Thymus (tissue), 11 donors: ENCODE data around the gene RAD51B. TPM values are rescaled to one million over a fixed set of nuclear protein-coding genes. Genes with fewer than 3 reads are reported as not detected.

ENCODE experiments used
- DNase-seq, 9 donors: peaks; one replicate each; pipeline ENCODE4 v3.0.0-alpha.2; 2013; ENCODE audit warnings: low spot score in 9 of 9, low read depth in 6 of 9, missing footprints in 1 of 9
- H3K27ac ChIP-seq, 2 donors: one replicate each; pipeline ENCODE4 v1.5.1; 2013; ENCODE audit warnings: control low read depth in 1 of 2, low read depth in 1 of 2, low read length in 1 of 2, mild to moderate bottlenecking in 1 of 2, moderate library complexity in 1 of 2
- H3K27me3 ChIP-seq, 2 donors: one replicate each; pipeline ENCODE4 v1.5.1; 2013; ENCODE audit warnings: low read length in 1 of 2; ENCODE audit not compliant: control insufficient read depth in 2 of 2, insufficient read depth in 1 of 2
- H3K36me3 ChIP-seq, 2 donors: one replicate each; pipeline ENCODE4 v1.5.1; 2013; ENCODE audit warnings: low read length in 1 of 2, mild to moderate bottlenecking in 1 of 2, moderate library complexity in 1 of 2; ENCODE audit not compliant: control insufficient read depth in 2 of 2, insufficient read depth in 2 of 2
- H3K4me1 ChIP-seq, 2 donors: one replicate each; pipeline ENCODE4 v1.5.1; 2013; ENCODE audit warnings: low read length in 2 of 2; ENCODE audit not compliant: control insufficient read depth in 2 of 2, insufficient read depth in 2 of 2
- H3K4me3 ChIP-seq, 2 donors: one replicate each; pipeline ENCODE4 v1.5.1; 2013; ENCODE audit warnings: low read length in 2 of 2, control low read depth in 1 of 2, mild to moderate bottlenecking in 1 of 2
- H3K9me3 ChIP-seq, 2 donors: one replicate each; pipeline ENCODE4 v1.5.1; 2013; ENCODE audit warnings: low read length in 1 of 2, mild to moderate bottlenecking in 1 of 2; ENCODE audit not compliant: control insufficient read depth in 2 of 2, insufficient read depth in 1 of 2
- WGBS: extraction: QIAGEN DNeasy Blood & Tissue Kit; methylation state at CpG from one replicate; pipeline ENCODE4 v1.1.7; 2013; 5-methylcytosine and 5-hydroxymethylcytosine counted together
- polyA plus RNA-seq: library from polyadenylated mRNA; stranded (reverse); fragments of 200-250 nt; gene quantifications from one replicate; pipeline ENCODE4 v1.2.3, GENCODE V29; 2013
- total RNA-seq: library from RNA; stranded (reverse); fragments of 120-200 nt; gene quantifications from one replicate; pipeline ENCODE4 v1.2.4, GENCODE V29; 2013
- donor health status: healthy.

The RAD51B gene
- total and polyA plus RNA-seq, 2 donors: 7.8 to 17.8 TPM

DNA sequence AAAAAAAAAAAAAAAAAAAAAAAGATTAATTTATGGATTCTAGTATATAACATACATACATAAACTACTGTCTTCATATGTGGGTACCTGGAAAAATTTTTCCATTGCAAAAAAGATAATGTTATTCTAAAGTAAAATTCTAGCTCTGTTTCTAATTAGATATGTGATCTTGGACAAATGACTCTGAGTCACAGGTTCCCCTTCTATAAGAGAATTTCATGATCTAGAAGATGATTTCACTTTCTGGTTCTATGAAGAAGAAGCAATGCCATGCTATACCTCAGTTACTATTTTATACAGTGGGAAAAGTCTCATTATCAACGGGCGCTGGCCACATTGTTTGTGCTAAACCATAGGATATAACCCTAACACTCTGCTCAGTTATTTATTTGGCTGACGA is 622.0 kb downstream of the RAD51B start:
- Histone ChIP-seq H3K27me3 (no peaks in the 10 kb centered on the region), H3K27ac (no peak overlapping the region), H3K4me3 (no peak overlapping the region), H3K36me3 (no peaks in the 10 kb centered on the region), H3K4me1 (peaks cover 8 to 14% of the 10 kb centered on the region in 2 donors), H3K9me3 (no peaks in the 10 kb centered on the region)
- WGBS: 87% methylated on average over 3 of the region's 3 CpGs
- DNase-seq: no peak

- Histone ChIP-seq H3K27ac (no peak overlapping the region), H3K9me3 (no peaks in the 10 kb centered on the region), H3K36me3 (no peaks in the 10 kb centered on the region), H3K4me1 (peaks cover 8 to 14% of the 10 kb centered on the region in 2 donors), H3K27me3 (no peaks in the 10 kb centered on the region), H3K4me3 (no peak overlapping the region)
- DNase-seq: no peak
- WGBS: 91% methylated on average over 9 of the region's 9 CpGs
These were observed 623.5 kb downstream of the RAD51B start for GRCh38 chr14:68442828-68443629.

- H3K27ac ChIP-seq: no peak overlapping the region
- H3K27me3 ChIP-seq: no peaks in the 10 kb centered on the region
- no peaks in the 10 kb centered on the region for H3K36me3 ChIP-seq
- H3K4me1 ChIP-seq: peaks cover 12 to 15% of the 10 kb centered on the region in 2 donors
- DNase-seq: peak in 1 of 9 donors; percentile 28
- H3K9me3 ChIP-seq: no peaks in the 10 kb centered on the region
- no peak overlapping the region for H3K4me3 ChIP-seq
- WGBS: 2% methylated on average over 2 of the region's 2 CpGs
These were observed 625.0 kb downstream of the RAD51B start for GRCh38 chr14:68444449-68445168.

- peaks cover 16% of the 10 kb centered on the region in 2 donors for H3K4me1 ChIP-seq
These were observed 626.9 kb downstream of the RAD51B start for GRCh38 chr14:68446243-68447040.

DNA sequence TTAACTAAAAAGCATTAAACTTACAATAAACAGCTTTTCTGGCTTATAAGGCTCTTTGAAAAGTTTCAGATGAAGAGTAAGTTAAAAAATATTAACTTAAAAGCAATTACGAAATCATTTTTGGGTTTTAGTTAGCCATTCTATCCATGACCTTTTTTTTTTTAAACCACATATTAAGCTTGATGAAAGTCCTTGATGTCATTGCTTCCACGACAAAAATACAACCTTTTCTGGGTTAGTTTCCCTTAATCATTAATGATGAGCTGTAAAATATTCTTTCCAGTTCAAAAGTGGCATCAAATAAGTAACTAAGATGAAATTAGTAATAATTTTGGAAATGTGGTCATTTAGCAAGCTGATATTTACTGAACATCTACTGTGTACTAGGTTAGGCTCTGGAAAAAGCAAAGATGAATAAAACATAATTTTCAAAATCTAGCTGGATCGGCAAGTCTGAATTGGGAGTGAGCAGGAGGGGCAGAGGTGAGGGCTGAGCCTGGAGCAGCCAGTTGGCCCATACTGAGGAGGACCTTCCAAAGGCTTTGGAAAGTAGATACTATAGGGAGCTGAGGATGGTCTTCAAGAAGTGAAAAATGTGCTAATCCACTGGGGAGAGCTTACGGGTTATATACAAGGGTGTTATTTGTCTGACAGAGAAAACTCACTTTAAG is 628.1 kb downstream of the RAD51B start:
- Histone ChIP-seq H3K36me3 (no peaks in the 10 kb centered on the region), H3K9me3 (no peaks in the 10 kb centered on the region), H3K27me3 (no peaks in the 10 kb centered on the region), H3K4me3 (no peak overlapping the region), H3K27ac (no peak overlapping the region), H3K4me1 (peaks cover 16% of the 10 kb centered on the region in 2 donors)
- DNase-seq: no peak
- WGBS: 86% methylated on average over 4 of the region's 4 CpGs

More at GRCh38 chr14:68446243-68447040, 626.9 kb downstream of the RAD51B start:
- Histone ChIP-seq H3K27me3 (no peaks in the 10 kb centered on the region), H3K27ac (no peak overlapping the region), H3K36me3 (no peaks in the 10 kb centered on the region), H3K9me3 (no peaks in the 10 kb centered on the region), H3K4me3 (no peak overlapping the region)
- 99% methylated on average over 7 of the region's 7 CpGs for WGBS
- no peak for DNase-seq

DNA sequence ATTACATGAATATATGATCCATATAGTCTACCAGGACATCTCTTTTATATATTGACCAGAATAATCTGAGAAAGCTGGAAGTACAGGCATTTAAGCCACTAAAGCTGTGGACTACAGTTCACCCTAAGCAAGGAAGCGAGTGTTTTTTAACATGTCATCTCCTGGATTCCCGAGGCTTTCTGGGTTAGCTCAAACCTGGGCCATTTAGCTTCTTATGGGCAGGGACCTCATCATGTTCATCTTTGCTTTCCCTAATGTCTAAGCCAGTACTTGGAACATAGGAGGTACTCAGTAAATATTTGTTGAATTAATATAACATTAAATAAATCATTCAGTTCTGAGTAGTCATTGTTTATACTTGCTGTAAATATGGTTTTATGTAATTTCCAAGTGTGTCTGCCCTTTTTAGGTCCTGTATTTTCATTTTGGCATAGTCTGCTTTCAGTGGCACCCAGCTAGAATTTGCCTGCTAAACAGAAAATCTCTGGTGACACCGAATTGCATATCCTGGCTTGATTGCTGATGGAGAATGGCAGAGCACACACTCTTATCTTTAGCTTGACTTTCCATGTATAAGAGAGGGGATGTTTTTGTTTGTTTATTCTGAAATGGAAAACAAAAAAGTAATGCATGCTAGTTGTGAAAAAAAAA is 628.8 kb downstream of the RAD51B start:
- H3K9me3 ChIP-seq: no peaks in the 10 kb centered on the region
- no peak for DNase-seq
- H3K4me1 ChIP-seq: peaks cover 16% of the 10 kb centered on the region in 2 donors
- 98% methylated on average over 3 of the region's 3 CpGs for WGBS
- no peaks in the 10 kb centered on the region for H3K36me3 ChIP-seq
- H3K4me3 ChIP-seq: no peak overlapping the region
- H3K27ac ChIP-seq: no peak overlapping the region
- no peaks in the 10 kb centered on the region for H3K27me3 ChIP-seq

DNA sequence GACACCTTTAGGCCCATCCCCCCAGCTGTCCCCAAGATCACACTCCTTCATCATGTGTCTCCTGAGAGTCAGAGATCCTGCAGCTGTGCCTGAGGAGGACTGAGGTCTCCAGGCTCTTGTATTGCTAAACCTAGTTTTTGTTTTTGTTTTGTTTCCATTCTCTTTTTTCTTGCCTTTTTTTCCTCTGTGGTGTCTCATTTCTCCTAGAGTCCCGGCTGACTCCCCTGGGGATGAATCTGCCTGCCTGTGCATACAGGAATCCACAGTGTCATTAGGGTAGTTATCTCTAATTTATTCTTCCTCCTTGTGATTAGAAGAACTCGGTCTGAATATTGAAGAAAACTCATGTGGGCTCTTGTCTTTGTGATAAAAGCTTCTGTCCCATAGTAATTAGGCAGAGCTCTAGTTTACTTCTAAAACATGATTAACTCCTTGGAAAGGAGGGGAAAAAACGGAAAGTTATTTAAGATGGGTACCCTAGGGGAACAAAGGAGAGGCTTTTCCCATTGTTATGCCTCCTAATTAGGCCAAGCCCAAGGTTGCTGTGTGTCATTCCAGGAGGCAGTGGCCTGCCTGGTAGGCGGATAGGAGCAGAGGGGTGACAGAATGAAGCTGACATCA is 630.1 kb downstream of the RAD51B start:
- Histone ChIP-seq H3K27ac (peak overlapping the region in 1 of 2 donors; percentile 60), H3K9me3 (no peaks in the 10 kb centered on the region), H3K36me3 (no peaks in the 10 kb centered on the region), H3K27me3 (no peaks in the 10 kb centered on the region), H3K4me3 (no peak overlapping the region), H3K4me1 (peaks cover 9 to 12% of the 10 kb centered on the region in 2 donors)
- peak in 6 of 9 donors; percentile 22 to 67 (median 46) for DNase-seq
- WGBS: 86% methylated on average over 4 of the region's 4 CpGs
